ENCODE measurements around the gene SPNS2.

DNA sequence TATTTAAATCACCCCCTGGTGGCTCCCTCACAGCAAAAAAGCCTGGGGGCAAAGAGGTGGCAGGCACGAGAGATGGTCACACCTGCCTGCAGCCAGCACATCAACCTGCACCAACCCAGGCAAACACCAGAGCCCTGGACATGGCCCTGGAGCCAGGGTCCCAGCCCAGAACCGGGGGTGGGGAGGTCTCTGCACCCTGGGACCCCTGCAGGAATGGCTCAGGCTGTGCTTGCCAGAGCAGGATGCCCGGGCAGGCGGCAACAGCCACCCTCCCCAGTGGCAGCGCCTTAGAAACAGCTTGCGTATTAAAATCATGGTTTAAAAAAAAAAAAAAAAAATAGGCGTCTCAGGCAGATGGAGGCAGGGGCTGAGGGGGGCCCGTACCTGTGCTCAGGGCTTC, 40.3 kb downstream of the SPNS2 start:
- TF ChIP-seq, protein P1, sequence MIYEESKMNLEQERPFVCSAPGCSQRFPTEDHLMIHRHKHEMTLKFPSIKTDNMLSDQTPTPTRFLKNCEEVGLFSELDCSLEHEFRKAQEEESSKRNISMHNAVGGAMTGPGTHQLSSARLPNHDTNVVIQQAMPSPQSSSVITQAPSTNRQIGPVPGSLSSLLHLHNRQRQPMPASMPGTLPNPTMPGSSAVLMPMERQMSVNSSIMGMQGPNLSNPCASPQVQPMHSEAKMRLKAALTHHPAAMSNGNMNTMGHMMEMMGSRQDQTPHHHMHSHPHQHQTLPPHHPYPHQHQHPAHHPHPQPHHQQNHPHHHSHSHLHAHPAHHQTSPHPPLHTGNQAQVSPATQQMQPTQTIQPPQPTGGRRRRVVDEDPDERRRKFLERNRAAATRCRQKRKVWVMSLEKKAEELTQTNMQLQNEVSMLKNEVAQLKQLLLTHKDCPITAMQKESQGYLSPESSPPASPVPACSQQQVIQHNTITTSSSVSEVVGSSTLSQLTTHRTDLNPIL (CRISPR knock-in tag; IDR thresholded peaks at IDR 0.05; ENCODE audit: low read depth): no peak
- TF ChIP-seq ZFP30 (CRISPR knock-in tag; IDR thresholded peaks at IDR 0.05): no peak
- no peak for TF ChIP-seq TCF4 (CRISPR knock-in tag; IDR thresholded peaks at IDR 0.05; ENCODE audit: borderline replicate concordance)
- no peak for TF ChIP-seq ZFP3 (CRISPR knock-in tag; IDR thresholded peaks at IDR 0.05)
- TF ChIP-seq CSDC2 (CRISPR knock-in tag; IDR thresholded peaks at IDR 0.05): no peak
- TF ChIP-seq SNAI2 (CRISPR knock-in tag; IDR thresholded peaks at IDR 0.05): no peak
- TF ChIP-seq RARB (CRISPR knock-in tag; IDR thresholded peaks at IDR 0.05): no peak
- no peak for TF ChIP-seq ESRRG (CRISPR knock-in tag; IDR thresholded peaks at IDR 0.05)
